Mucosa of stomach (tissue), 1 donor: ENCODE results near the gene WDR37.
A peak's percentile ranks its signal among the peaks of the same experiment; 100 is the strongest.

Experiments
- H3K27me3 ChIP-seq: one replicate; pipeline ENCODE4 v1.7.0; 2013; ENCODE audit warnings: mild to moderate bottlenecking, low read length; ENCODE audit not compliant: control insufficient read depth, insufficient read depth
- H3K36me3 ChIP-seq: one replicate; pipeline ENCODE4 v1.7.0; 2013; ENCODE audit warnings: low read length; ENCODE audit not compliant: control insufficient read depth, insufficient read depth
- H3K4me1 ChIP-seq: one replicate; pipeline ENCODE4 v1.7.0; 2013; ENCODE audit warnings: mild to moderate bottlenecking, low read length; ENCODE audit not compliant: control insufficient read depth, insufficient read depth
- H3K4me3 ChIP-seq: one replicate; pipeline ENCODE4 v1.7.0; 2013; ENCODE audit warnings: low read length
- H3K9ac ChIP-seq: one replicate; pipeline ENCODE4 v1.7.0; 2013; ENCODE audit warnings: mild to moderate bottlenecking, low read length, moderate library complexity
- H3K9me3 ChIP-seq: one replicate; pipeline ENCODE4 v1.7.0; 2013; ENCODE audit warnings: mild to moderate bottlenecking, low read length, moderate library complexity; ENCODE audit not compliant: control insufficient read depth
- donor health status: Pancreatic carcinoma.

Gene WDR37

DNA sequence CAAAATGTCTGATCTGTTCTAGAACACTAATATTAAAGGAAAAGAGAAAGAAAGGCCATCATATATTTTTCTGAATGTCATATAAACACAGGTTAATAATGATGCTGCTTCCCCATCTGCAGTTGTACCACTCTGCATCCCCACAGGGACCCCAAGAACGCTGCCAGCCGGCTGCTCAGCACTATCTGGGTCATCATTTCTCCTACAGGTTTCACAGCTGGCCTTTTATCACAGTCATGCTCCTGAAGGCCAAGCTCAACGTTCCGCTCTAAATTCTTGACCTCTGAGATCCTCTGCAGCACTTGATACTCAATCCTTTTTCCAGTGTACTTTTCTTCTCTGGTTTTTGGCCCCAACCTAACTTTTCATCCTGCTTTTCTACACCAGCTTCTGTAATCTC lies 12.0 kb upstream of the WDR37 start:
- peaks cover 4% of the 10 kb centered on the region for H3K4me1 ChIP-seq
- H3K27me3 ChIP-seq, result no peaks in the 10 kb centered on the region
- peak overlapping the region; percentile 33 for H3K9ac ChIP-seq
- H3K4me3 ChIP-seq, result no peak overlapping the region
- no peaks in the 10 kb centered on the region for H3K9me3 ChIP-seq
- peaks cover 5% of the 10 kb centered on the region for H3K36me3 ChIP-seq

GRCh38 chr10:1044964-1045363 lies 11.2 kb upstream of the WDR37 start:
- Histone ChIP-seq H3K36me3 (peaks cover 5% of the 10 kb centered on the region), H3K9ac (no peak overlapping the region), H3K27me3 (no peaks in the 10 kb centered on the region), H3K4me3 (no peak overlapping the region), H3K4me1 (peaks cover 4% of the 10 kb centered on the region), H3K9me3 (no peaks in the 10 kb centered on the region)

GRCh38 chr10:1045415-1045814 lies 10.8 kb upstream of the WDR37 start:
- no peak overlapping the region for H3K9ac ChIP-seq
- H3K36me3 ChIP-seq, result peaks cover 5% of the 10 kb centered on the region
- H3K9me3 ChIP-seq, result no peaks in the 10 kb centered on the region
- H3K4me3 ChIP-seq, result no peak overlapping the region
- no peaks in the 10 kb centered on the region for H3K27me3 ChIP-seq
- peaks cover 4% of the 10 kb centered on the region for H3K4me1 ChIP-seq

DNA sequence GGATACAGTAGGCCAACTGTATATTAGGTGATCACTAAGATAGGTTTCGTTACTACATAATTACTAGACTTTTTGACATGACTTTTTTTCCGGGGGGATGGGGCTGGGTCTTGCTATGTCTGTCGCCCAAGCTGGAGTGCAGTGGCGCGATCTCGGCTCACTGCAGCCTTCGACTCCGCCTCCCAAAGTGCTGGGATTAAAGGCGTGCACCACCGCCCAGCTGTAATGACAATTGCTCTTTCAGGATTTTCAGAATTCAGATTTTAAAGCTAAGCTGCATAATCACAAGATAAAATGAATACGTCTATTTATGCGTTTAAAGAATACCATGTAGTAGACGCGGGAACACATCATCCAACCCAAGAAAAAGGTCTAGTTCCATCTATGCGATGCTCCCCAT lies 8.2 kb upstream of the WDR37 start:
- peak overlapping the region; percentile 52 for H3K4me3 ChIP-seq
- H3K9me3 ChIP-seq, result no peaks in the 10 kb centered on the region
- H3K36me3 ChIP-seq, result peaks cover 5% of the 10 kb centered on the region
- H3K9ac ChIP-seq, result peak overlapping the region; percentile 81
- peaks cover 4% of the 10 kb centered on the region for H3K4me1 ChIP-seq
- no peaks in the 10 kb centered on the region for H3K27me3 ChIP-seq

GRCh38 chr10:1048349-1048731 lies 7.8 kb upstream of the WDR37 start:
- Histone ChIP-seq H3K4me3 (peak overlapping the region; percentile 52), H3K27me3 (no peaks in the 10 kb centered on the region), H3K9ac (peak overlapping the region; percentile 81), H3K9me3 (no peaks in the 10 kb centered on the region), H3K4me1 (peaks cover 4% of the 10 kb centered on the region), H3K36me3 (peaks cover 2% of the 10 kb centered on the region)

DNA sequence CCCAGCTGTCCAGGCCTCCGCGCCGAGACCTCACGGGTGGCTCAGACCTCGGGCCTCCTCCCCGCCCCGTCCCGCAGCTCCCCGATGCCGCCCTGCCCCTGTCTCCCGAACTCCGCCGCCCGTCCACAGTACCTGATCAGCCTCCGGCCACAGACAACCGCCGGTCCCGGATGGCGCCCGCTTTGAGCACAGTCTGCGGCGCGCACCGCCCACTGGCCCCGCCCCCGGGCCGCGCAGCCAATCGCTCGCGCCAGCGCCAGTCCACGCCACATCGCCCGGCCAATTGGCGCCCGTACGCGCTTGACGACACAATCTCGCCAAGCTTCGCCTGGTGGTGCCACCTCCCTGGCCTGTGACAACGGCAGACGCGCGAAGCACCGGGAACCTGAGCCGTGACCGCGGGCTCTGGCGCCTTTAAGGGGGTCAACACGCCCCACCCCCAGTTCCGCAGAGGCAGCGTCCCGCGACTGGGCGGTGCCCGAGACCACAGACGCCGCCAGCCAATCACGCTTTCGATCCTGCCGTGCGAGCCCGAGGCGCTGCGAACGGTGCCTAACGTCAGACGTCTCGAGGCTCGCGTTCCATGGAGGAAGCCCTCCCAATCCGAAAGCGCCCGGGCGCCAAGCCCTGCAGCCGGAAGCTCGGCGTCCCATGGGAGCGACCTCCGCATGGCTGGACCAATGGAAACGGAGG lies 7.3 kb upstream of the WDR37 start, which contains the start of gene IDI1:
Gene IDI1, minus strand, starts transcription at position 388 of the 693 bp plus-strand sequence. Its CDS starts 116 bp downstream, at position 272.
- Histone ChIP-seq H3K27me3 (no peaks in the 10 kb centered on the region), H3K4me1 (peaks cover 4% of the 10 kb centered on the region)

GRCh38 chr10:1049425-1049958 lies 6.7 kb upstream of the WDR37 start:
- H3K36me3 ChIP-seq, result no peaks in the 10 kb centered on the region
- no peaks in the 10 kb centered on the region for H3K9me3 ChIP-seq
- H3K4me3 ChIP-seq, result peak overlapping the region; percentile 68
- H3K4me1 ChIP-seq, result peaks cover 4% of the 10 kb centered on the region
- H3K9ac ChIP-seq, result peak overlapping the region; percentile 69
- H3K27me3 ChIP-seq, result no peaks in the 10 kb centered on the region

More for the DNA sequence above, 7.3 kb upstream of the WDR37 start, which contains the start of gene IDI1:
- no peaks in the 10 kb centered on the region for H3K9me3 ChIP-seq
- H3K36me3 ChIP-seq, result no peaks in the 10 kb centered on the region
- H3K4me3 ChIP-seq, result peak within 1 kb of the TSS; percentile 68
- peak within 1 kb of the TSS; percentile 81 for H3K9ac ChIP-seq

DNA sequence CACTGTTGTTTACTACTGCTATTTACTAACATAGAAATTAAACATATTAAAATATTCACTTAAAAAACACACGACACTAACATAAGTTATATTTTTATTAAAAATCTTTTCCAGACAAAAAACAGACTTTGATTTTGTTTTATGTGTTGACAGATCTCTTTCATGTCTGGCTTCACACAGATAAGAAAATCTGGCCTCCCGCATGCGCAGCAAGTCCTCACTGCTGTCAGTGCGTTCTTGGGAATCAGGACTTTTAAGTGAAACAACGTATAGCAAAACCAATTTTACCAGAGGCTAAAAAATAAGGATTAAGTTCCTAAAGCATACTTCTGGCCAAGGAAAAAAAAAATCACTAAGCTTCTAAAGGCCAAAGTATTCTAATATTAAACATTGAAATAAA lies 6.0 kb upstream of the WDR37 start:
- H3K4me1 ChIP-seq, result peaks cover 8% of the 10 kb centered on the region
- H3K27me3 ChIP-seq, result no peaks in the 10 kb centered on the region

GRCh38 chr10:1050554-1050953 lies 5.6 kb upstream of the WDR37 start:
- Histone ChIP-seq H3K27me3 (no peaks in the 10 kb centered on the region), H3K36me3 (no peaks in the 10 kb centered on the region), H3K9me3 (no peaks in the 10 kb centered on the region), H3K4me1 (peaks cover 10% of the 10 kb centered on the region), H3K9ac (no peak overlapping the region), H3K4me3 (no peak overlapping the region)

More for the DNA sequence above, 6.0 kb upstream of the WDR37 start:
- Histone ChIP-seq H3K4me3 (peak overlapping the region; percentile 68), H3K9me3 (no peaks in the 10 kb centered on the region), H3K9ac (peak overlapping the region; percentile 69), H3K36me3 (no peaks in the 10 kb centered on the region)

DNA sequence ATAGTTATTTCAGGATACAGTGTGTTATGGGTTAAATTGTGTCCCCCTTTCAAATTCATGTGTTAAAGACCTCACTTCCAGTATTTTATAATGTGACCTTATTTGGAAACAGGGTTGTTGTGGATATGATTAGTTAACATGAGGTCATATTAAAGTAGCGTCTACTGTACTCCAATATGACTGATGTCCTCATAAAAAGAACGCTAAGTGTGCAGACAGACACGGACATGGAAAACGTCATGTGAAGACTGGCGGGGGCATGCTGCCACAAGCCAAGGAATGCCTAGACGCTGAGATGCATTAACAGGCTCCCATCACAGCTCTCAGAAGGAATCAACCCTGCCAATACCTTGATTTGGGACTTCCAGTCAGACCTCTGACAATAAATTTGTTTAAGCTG lies 1.5 kb upstream of the WDR37 start:
- H3K9ac ChIP-seq, result no peak overlapping the region
- H3K4me3 ChIP-seq, result no peak overlapping the region
- peaks cover 17% of the 10 kb centered on the region for H3K4me1 ChIP-seq
- no peaks in the 10 kb centered on the region for H3K27me3 ChIP-seq
- H3K36me3 ChIP-seq, result no peaks in the 10 kb centered on the region
- H3K9me3 ChIP-seq, result no peaks in the 10 kb centered on the region

GRCh38 chr10:1057106-1057657 lies 997 bp downstream of the WDR37 start:
- H3K4me1 ChIP-seq, result peaks cover 26% of the 10 kb centered on the region
- peak overlapping the region; percentile 82 for H3K9ac ChIP-seq
- peak overlapping the region; percentile 75 for H3K4me3 ChIP-seq
- no peaks in the 10 kb centered on the region for H3K36me3 ChIP-seq
- no peaks in the 10 kb centered on the region for H3K9me3 ChIP-seq
- H3K27me3 ChIP-seq, result no peaks in the 10 kb centered on the region

GRCh38 chr10:1058017-1058416 lies 1.8 kb downstream of the WDR37 start:
- peak overlapping the region; percentile 82 for H3K9ac ChIP-seq

More at GRCh38 chr10:1058017-1058416, 1.8 kb downstream of the WDR37 start:
- no peaks in the 10 kb centered on the region for H3K27me3 ChIP-seq
- H3K9me3 ChIP-seq, result no peaks in the 10 kb centered on the region
- H3K4me1 ChIP-seq, result peaks cover 27% of the 10 kb centered on the region
- no peaks in the 10 kb centered on the region for H3K36me3 ChIP-seq
- peak overlapping the region; percentile 75 for H3K4me3 ChIP-seq
